ENCODE measurements around the gene EPHB6. TPM values are rescaled to one million over a fixed set of nuclear protein-coding genes. Genes with fewer than 3 reads are reported as not detected.

EPHB6 gene
- total RNA-seq, 1 donor from 2014 or later, result 15.7 TPM

DNA sequence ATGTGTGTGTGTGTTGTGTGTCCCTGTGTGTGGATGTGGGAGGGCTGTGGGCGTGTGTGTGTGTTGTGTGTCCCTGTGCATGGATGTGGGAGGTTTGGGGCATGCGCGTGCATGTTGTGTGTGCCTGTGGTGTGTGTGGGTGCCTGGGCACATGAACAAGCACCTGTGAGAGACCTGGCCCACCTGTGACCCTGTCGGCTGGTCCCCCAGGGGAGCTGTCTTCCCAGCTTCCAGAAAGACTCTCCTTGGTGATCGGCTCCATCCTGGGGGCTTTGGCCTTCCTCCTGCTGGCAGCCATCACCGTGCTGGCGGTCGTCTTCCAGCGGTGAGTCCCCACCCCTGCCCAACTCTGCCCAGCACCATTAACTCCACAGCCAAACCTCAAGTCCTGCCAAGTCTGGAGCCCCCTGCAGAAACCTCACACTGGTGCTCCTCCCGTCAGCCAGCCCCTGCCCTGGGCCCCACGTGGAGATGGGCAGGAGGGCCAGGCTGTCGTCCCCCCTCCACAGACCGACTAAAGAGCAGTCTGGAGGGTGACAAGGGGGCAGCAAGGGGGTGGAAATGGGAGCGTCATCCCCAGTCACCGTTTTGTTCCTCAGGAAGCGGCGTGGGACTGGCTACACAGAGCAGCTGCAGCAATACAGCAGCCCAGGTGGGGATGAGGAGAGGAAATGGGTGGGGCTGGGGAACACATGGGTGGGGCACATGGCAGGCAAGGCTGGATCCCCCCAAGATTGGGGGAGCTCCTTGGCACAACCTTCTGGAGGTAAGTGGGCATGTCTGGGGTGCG is 12.7 kb downstream of the EPHB6 start:
- H3K36me3 ChIP-seq (ENCODE audit: insufficient read depth, low read length), result no peaks in the 10 kb centered on the region
- H3K4me3 Mint-ChIP-seq (ENCODE audit: unreplicated experiment), result no peak overlapping the region
- no peaks in the 10 kb centered on the region for H3K4me1 ChIP-seq (ENCODE audit: insufficient read depth, low read length)
- no peak overlapping the region for H3K9ac ChIP-seq (ENCODE audit: low read length)
- H3K79me2 ChIP-seq (ENCODE audit: insufficient read depth, low read length), result no peaks in the 10 kb centered on the region
- no peak overlapping the region for H3K4me3 ChIP-seq (ENCODE audit: insufficient read depth, low read depth, low read length)
- no peaks in the 10 kb centered on the region for H3K4me1 Mint-ChIP-seq (ENCODE audit: low read depth, unreplicated experiment)
- H3K4me2 ChIP-seq (ENCODE audit: low read length), result no peak overlapping the region
- peaks cover 2% of the 10 kb centered on the region for H3K36me3 Mint-ChIP-seq (ENCODE audit: low read depth, unreplicated experiment)
- no peaks in the 10 kb centered on the region for H3K9me3 Mint-ChIP-seq (ENCODE audit: unreplicated experiment)
- H3K27ac ChIP-seq (ENCODE audit: low read depth, low read length), result no peak overlapping the region
- no peaks in the 10 kb centered on the region for H4K20me1 ChIP-seq (ENCODE audit: insufficient read depth, low read length)
- DNase-seq (ENCODE audit: low read depth), result no peak
- peaks cover 24% of the 10 kb centered on the region for H3K27me3 Mint-ChIP-seq (ENCODE audit: low read depth, unreplicated experiment)
- no peak overlapping the region for H3K27ac Mint-ChIP-seq (ENCODE audit: unreplicated experiment)
- TF ChIP-seq EZH2 (IDR thresholded peaks at IDR 0.05; ENCODE audit: insufficient read depth, low read length), result no peak
- TF ChIP-seq, protein P1, sequence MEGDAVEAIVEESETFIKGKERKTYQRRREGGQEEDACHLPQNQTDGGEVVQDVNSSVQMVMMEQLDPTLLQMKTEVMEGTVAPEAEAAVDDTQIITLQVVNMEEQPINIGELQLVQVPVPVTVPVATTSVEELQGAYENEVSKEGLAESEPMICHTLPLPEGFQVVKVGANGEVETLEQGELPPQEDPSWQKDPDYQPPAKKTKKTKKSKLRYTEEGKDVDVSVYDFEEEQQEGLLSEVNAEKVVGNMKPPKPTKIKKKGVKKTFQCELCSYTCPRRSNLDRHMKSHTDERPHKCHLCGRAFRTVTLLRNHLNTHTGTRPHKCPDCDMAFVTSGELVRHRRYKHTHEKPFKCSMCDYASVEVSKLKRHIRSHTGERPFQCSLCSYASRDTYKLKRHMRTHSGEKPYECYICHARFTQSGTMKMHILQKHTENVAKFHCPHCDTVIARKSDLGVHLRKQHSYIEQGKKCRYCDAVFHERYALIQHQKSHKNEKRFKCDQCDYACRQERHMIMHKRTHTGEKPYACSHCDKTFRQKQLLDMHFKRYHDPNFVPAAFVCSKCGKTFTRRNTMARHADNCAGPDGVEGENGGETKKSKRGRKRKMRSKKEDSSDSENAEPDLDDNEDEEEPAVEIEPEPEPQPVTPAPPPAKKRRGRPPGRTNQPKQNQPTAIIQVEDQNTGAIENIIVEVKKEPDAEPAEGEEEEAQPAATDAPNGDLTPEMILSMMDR (IDR thresholded peaks at IDR 0.05; ENCODE audit: insufficient read depth, low read depth, low read length), result no peak
- FAIRE-seq, result no peak
- H2AFZ ChIP-seq (ENCODE audit: low read depth, low read length), result no peak overlapping the region
- H3K9me3 ChIP-seq (ENCODE audit: insufficient read depth, low read depth, low read length), result no peaks in the 10 kb centered on the region
- no peaks in the 10 kb centered on the region for H3K27me3 ChIP-seq (ENCODE audit: insufficient read depth, low read length)

GRCh38 chr7:142868188-142868985 is 13.5 kb downstream of the EPHB6 start:
- Histone ChIP-seq H3K79me2 (ENCODE audit: insufficient read depth, low read length) (no peaks in the 10 kb centered on the region), H3K36me3 (ENCODE audit: insufficient read depth, low read length) (no peaks in the 10 kb centered on the region), H3K4me3 (ENCODE audit: insufficient read depth, low read depth, low read length) (no peak overlapping the region), H3K4me1 (ENCODE audit: insufficient read depth, low read length) (no peaks in the 10 kb centered on the region), H3K9ac (ENCODE audit: low read length) (no peak overlapping the region), H3K27ac (ENCODE audit: low read depth, low read length) (no peak overlapping the region), H2AFZ (ENCODE audit: low read depth, low read length) (no peak overlapping the region), H4K20me1 (ENCODE audit: insufficient read depth, low read length) (no peaks in the 10 kb centered on the region), H3K4me2 (ENCODE audit: low read length) (no peak overlapping the region), H3K27me3 (ENCODE audit: insufficient read depth, low read length) (no peaks in the 10 kb centered on the region), H3K9me3 (ENCODE audit: insufficient read depth, low read depth, low read length) (no peaks in the 10 kb centered on the region)
- Mint-ChIP-seq H3K36me3 (ENCODE audit: low read depth, unreplicated experiment) (peaks cover 2% of the 10 kb centered on the region), H3K4me1 (ENCODE audit: low read depth, unreplicated experiment) (no peaks in the 10 kb centered on the region), H3K27ac (ENCODE audit: unreplicated experiment) (no peak overlapping the region), H3K27me3 (ENCODE audit: low read depth, unreplicated experiment) (peaks cover 19% of the 10 kb centered on the region), H3K4me3 (ENCODE audit: unreplicated experiment) (no peak overlapping the region), H3K9me3 (ENCODE audit: unreplicated experiment) (no peaks in the 10 kb centered on the region)
- DNase-seq (ENCODE audit: low read depth) (no peak), FAIRE-seq (no peak)
- TF ChIP-seq, protein P1 (IDR thresholded peaks at IDR 0.05; ENCODE audit: insufficient read depth, low read depth, low read length), result no peak
- no peak for TF ChIP-seq EZH2 (IDR thresholded peaks at IDR 0.05; ENCODE audit: insufficient read depth, low read length)
